ENCODE results near the gene RNF223. TPM values are rescaled to one million over a fixed set of nuclear protein-coding genes. Genes with fewer than 3 reads are reported as not detected.

RNF223 gene
- total and polyA plus RNA-seq, 2 donors from 2014 or later = 0.28 to 2.3 TPM

DNA sequence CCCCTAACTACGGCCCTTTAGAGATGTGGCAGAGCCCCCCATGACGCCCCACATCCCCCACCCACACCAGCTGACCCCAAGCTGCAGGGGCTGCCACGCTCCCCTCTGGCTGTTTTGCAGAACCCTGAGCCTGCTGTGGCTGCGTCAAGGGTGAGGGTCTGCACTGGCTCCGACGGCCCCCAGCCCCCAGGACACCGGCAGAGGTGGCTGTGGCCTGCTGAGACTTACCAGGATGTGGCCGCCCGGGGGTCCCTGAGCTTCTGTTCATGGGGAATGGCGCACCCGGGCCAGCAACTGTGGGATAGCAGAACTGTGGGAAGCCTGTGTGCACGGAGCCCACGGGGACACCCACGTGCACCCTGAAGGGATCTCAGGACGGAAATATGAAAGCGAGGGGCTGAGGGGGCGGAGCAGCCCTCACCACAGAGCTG lies 12.8 kb upstream of the RNF223 start:
- Histone ChIP-seq H3K27me3 (ENCODE audit: control insufficient read depth, insufficient read depth, low read length) (no peaks in the 10 kb centered on the region), H3K27ac (ENCODE audit: low read depth in 2 of 2, low read length in 2 of 2) (no peak overlapping the region), H3K9ac (ENCODE audit: low read length in 3 of 3) (no peak overlapping the region), H3K4me1 (ENCODE audit: control insufficient read depth in 2 of 3, insufficient read depth in 2 of 3, low read depth in 1 of 3, low read length in 3 of 3) (no peaks in the 10 kb centered on the region), H3K4me3 (ENCODE audit: low read length in 3 of 3) (no peak overlapping the region), H3K9me3 (ENCODE audit: control insufficient read depth in 2 of 3, insufficient read depth in 1 of 3, low read length in 3 of 3) (no peaks in the 10 kb centered on the region), H3K36me3 (ENCODE audit: control insufficient read depth in 2 of 3, insufficient read depth in 3 of 3, low read length in 3 of 3) (no peaks in the 10 kb centered on the region)
- TF ChIP-seq, protein P1, sequence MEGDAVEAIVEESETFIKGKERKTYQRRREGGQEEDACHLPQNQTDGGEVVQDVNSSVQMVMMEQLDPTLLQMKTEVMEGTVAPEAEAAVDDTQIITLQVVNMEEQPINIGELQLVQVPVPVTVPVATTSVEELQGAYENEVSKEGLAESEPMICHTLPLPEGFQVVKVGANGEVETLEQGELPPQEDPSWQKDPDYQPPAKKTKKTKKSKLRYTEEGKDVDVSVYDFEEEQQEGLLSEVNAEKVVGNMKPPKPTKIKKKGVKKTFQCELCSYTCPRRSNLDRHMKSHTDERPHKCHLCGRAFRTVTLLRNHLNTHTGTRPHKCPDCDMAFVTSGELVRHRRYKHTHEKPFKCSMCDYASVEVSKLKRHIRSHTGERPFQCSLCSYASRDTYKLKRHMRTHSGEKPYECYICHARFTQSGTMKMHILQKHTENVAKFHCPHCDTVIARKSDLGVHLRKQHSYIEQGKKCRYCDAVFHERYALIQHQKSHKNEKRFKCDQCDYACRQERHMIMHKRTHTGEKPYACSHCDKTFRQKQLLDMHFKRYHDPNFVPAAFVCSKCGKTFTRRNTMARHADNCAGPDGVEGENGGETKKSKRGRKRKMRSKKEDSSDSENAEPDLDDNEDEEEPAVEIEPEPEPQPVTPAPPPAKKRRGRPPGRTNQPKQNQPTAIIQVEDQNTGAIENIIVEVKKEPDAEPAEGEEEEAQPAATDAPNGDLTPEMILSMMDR (IDR thresholded peaks at IDR 0.05; ENCODE audit: borderline replicate concordance, extremely low read depth, insufficient read depth) = no peak
- intact Hi-C loops (cut with DNase I) = no loop called here
- DNase-seq (peak in 1 of 5 donors; percentile 58), FAIRE-seq (no peak)

GRCh38 chr1:1085911-1086841 lies 12.1 kb upstream of the RNF223 start:
- H3K9ac ChIP-seq (ENCODE audit: low read length in 3 of 3) = no peak overlapping the region
- no peak overlapping the region for H3K4me3 ChIP-seq (ENCODE audit: low read length in 3 of 3)
- H3K27me3 ChIP-seq (ENCODE audit: control insufficient read depth, insufficient read depth, low read length) = no peaks in the 10 kb centered on the region
- no peaks in the 10 kb centered on the region for H3K36me3 ChIP-seq (ENCODE audit: control insufficient read depth in 2 of 3, insufficient read depth in 3 of 3, low read length in 3 of 3)
- intact Hi-C loops (cut with DNase I) = no loop called here
- FAIRE-seq (no peak), DNase-seq (peak in 1 of 5 donors; percentile 64)
- H3K9me3 ChIP-seq (ENCODE audit: control insufficient read depth in 2 of 3, insufficient read depth in 1 of 3, low read length in 3 of 3) = no peaks in the 10 kb centered on the region
- TF ChIP-seq, protein P1 (IDR thresholded peaks at IDR 0.05; ENCODE audit: borderline replicate concordance, extremely low read depth, insufficient read depth) = no peak
- H3K27ac ChIP-seq (ENCODE audit: low read depth in 2 of 2, low read length in 2 of 2) = no peak overlapping the region
- no peaks in the 10 kb centered on the region for H3K4me1 ChIP-seq (ENCODE audit: control insufficient read depth in 2 of 3, insufficient read depth in 2 of 3, low read depth in 1 of 3, low read length in 3 of 3)

DNA sequence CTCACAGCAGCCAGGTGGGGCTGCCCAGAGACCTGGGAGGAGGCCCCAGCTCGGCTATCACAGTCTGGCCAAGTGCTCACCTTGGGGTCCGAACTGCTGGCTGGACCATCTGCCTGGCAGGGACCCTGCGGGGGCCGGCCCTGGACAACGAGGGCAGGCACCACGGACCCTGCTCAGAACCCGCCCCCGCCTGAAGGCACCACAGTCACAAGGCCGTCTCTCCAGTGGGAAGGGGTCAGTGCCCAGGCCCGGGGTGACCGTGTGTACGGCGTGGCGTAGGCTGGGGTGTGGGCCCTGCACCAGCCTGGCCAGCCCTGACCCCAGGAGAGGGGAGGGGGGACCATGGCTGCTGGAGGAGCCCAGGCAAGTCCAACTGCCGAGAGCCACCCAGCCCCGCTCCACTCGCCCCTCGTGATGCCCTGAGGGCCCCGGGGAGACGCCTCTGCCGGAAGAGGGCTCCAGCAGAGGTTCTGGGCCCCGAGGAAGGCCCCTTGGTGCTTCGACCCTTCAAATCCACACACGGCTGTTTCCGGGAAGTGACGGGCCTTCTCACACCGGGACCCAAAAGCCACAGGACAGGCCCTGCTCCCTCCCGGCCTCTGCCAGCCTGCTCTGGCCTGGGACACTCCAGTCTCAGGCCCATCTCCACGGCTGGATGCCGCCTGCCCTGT lies 11.2 kb upstream of the RNF223 start:
- H3K4me3 ChIP-seq (ENCODE audit: low read length in 3 of 3) = no peak overlapping the region
- no peaks in the 10 kb centered on the region for H3K4me1 ChIP-seq (ENCODE audit: control insufficient read depth in 2 of 3, insufficient read depth in 2 of 3, low read depth in 1 of 3, low read length in 3 of 3)
- intact Hi-C loops (cut with DNase I) = no loop called here
- TF ChIP-seq, protein P1 (IDR thresholded peaks at IDR 0.05; ENCODE audit: borderline replicate concordance, extremely low read depth, insufficient read depth) = no peak
- DNase-seq (peak in 1 of 5 donors; percentile 64), FAIRE-seq (no peak)
- H3K27ac ChIP-seq (ENCODE audit: low read depth in 2 of 2, low read length in 2 of 2) = no peak overlapping the region
- H3K9ac ChIP-seq (ENCODE audit: low read length in 3 of 3) = no peak overlapping the region
- H3K27me3 ChIP-seq (ENCODE audit: control insufficient read depth, insufficient read depth, low read length) = no peaks in the 10 kb centered on the region
- H3K36me3 ChIP-seq (ENCODE audit: control insufficient read depth in 2 of 3, insufficient read depth in 3 of 3, low read length in 3 of 3) = no peaks in the 10 kb centered on the region
- H3K9me3 ChIP-seq (ENCODE audit: control insufficient read depth in 2 of 3, insufficient read depth in 1 of 3, low read length in 3 of 3) = no peaks in the 10 kb centered on the region

Data from kidney (tissue), 14 donors.